Activated B cell treated with CpG ODN at 0.5 μM for 24 hours (primary cell): ENCODE results near the gene SP3. TPM values are rescaled to one million over a fixed set of nuclear protein-coding genes. Genes with fewer than 3 reads are reported as not detected.

Source experiments
- ATAC-seq: fragments of 200-7000 bp; cut with Tn5 transposase; one replicate; pipeline ENCODE4 v1.10.0; 2021; ENCODE audit warnings: low read depth, mild to moderate bottlenecking, moderate library complexity
- CTCF ChIA-PET: fragments of 350-600 bp; sonication (Branson Sonifier 250); formaldehyde crosslinking; loops from one replicate; lab custom pipeline; 2021; ENCODE audit warnings: antibody characterized with exemption; lab: Charles Lee
- POLR2A ChIA-PET: fragments of 350-600 bp; sonication (Branson Sonifier 250); formaldehyde crosslinking; loops from one replicate; lab custom pipeline; 2021; ENCODE audit warnings: antibody characterized with exemption; lab: Charles Lee
- DNase-seq: peaks from one replicate; pipeline ENCODE4 v3.0.0; 2022
- H3K27ac Mint-ChIP-seq: one replicate; pipeline ENCODE4 v1.8.0; 2020; ENCODE audit warnings: mixed read lengths
- H3K27me3 Mint-ChIP-seq: one replicate; pipeline ENCODE4 v1.8.0; 2021; ENCODE audit warnings: mixed read lengths
- H3K36me3 Mint-ChIP-seq: one replicate; pipeline ENCODE4 v1.8.0; 2021; ENCODE audit warnings: low read depth, mixed read lengths
- H3K4me1 Mint-ChIP-seq: one replicate; pipeline ENCODE4 v1.8.0; 2021; ENCODE audit warnings: mixed read lengths
- H3K4me3 Mint-ChIP-seq: one replicate; pipeline ENCODE4 v1.8.0; 2020; ENCODE audit warnings: mild to moderate bottlenecking, mixed read lengths
- H3K9me3 Mint-ChIP-seq: one replicate; pipeline ENCODE4 v1.8.0; 2020; ENCODE audit warnings: mixed read lengths
- intact Hi-C: fragments of 100-400 bp; cut with micrococcal nuclease; formaldehyde crosslinking; loops from one replicate; pipeline ENCODE4 v1.15.1; 2024
- total RNA-seq: library from RNA; stranded (reverse); gene quantifications from 2 replicates; pipeline ENCODE4 v1.2.3, GENCODE V29; 2022
- TF ChIP-seq, protein P1 (sequence below): fragments of 200-600 bp; IDR thresholded peaks from one replicate; pipeline ENCODE4 v1.8.0; 2022; ENCODE audit warnings: antibody characterized with exemption, mild to moderate bottlenecking

SP3 gene
- total RNA-seq, 1 donor from 2014 or later = 139 TPM

DNA sequence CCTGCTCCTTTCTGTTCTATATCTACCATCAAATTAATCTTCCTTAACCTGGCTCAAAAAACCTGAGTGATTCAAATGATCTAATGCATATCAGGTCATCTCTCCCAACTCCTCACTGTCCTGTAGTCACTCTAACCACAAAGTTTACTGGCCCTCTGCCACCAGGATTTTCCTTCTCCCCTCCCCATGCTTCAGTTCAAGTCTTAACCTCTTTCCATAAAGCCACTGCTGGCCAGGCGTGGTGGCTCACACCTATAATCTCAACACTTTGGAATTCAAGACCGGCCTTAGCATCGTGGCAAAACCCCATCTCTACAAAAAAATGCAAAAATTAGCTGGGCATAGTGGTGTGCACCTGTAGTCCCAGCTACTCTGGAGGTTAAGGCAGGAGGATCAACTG is 7.5 kb upstream of the SP3 start:
- ChIA-PET POLR2A (no interaction called here), CTCF (no interaction called here)
- Mint-ChIP-seq H3K36me3 (no peaks in the 10 kb centered on the region), H3K27me3 (no peaks in the 10 kb centered on the region), H3K9me3 (no peaks in the 10 kb centered on the region), H3K4me3 (no peak overlapping the region), H3K27ac (no peak overlapping the region), H3K4me1 (peaks cover 5% of the 10 kb centered on the region)
- DNase-seq (no peak), ATAC-seq (no peak)
- intact Hi-C loops = no loop called here
- TF ChIP-seq, protein P1, sequence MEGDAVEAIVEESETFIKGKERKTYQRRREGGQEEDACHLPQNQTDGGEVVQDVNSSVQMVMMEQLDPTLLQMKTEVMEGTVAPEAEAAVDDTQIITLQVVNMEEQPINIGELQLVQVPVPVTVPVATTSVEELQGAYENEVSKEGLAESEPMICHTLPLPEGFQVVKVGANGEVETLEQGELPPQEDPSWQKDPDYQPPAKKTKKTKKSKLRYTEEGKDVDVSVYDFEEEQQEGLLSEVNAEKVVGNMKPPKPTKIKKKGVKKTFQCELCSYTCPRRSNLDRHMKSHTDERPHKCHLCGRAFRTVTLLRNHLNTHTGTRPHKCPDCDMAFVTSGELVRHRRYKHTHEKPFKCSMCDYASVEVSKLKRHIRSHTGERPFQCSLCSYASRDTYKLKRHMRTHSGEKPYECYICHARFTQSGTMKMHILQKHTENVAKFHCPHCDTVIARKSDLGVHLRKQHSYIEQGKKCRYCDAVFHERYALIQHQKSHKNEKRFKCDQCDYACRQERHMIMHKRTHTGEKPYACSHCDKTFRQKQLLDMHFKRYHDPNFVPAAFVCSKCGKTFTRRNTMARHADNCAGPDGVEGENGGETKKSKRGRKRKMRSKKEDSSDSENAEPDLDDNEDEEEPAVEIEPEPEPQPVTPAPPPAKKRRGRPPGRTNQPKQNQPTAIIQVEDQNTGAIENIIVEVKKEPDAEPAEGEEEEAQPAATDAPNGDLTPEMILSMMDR = no peak

DNA sequence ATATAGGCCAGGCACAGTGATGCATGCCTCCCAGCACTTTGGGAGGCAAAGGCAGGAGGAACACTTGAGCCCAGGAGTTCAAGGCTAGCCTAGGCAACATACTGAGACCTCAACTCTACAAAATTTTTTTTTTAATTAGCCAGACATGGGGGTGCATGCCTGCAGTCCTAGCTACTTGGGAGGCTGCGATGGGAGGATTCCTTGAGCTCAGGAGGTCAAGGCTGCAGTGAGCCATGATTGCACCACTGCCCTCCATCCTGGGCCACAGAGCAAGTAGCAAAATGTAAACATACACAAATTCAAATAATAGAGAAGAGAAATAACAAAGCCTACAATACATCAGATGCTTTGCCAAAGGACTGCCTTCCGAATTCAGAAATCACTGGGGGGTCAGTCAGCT is 7.0 kb upstream of the SP3 start:
- H3K27ac Mint-ChIP-seq = no peak overlapping the region
- intact Hi-C loops = no loop called here
- ChIA-PET CTCF (no interaction called here), POLR2A (no interaction called here)
- H3K4me3 Mint-ChIP-seq = no peak overlapping the region
- no peak for ATAC-seq
- H3K27me3 Mint-ChIP-seq = no peaks in the 10 kb centered on the region
- no peak for DNase-seq
- no peaks in the 10 kb centered on the region for H3K9me3 Mint-ChIP-seq
- H3K4me1 Mint-ChIP-seq = peaks cover 5% of the 10 kb centered on the region
- TF ChIP-seq, protein P1 = no peak
- no peaks in the 10 kb centered on the region for H3K36me3 Mint-ChIP-seq

DNA sequence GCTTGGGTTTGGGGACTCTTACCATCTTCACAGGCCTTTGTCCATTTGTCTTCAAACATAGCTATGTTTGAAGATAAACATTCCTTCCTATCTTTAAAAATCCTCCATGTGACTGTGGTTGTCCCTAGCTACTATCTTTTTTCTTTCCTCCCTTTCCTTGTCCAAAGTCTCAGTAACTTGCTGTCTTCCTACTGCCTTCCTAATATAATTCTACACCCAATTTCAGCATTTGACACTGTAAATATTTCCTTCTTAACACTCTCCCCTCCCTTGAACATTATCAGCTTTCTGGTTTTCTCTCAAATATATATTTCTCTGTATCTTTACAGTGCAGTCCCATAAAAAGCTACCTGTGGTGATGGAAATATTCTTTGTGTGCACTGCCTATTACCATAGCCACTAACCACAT is 5.3 kb upstream of the SP3 start:
- POLR2A ChIA-PET = interaction anchor here (1.6 kb wide), 1 partner anchor 14 kb away, joined by 3 read pairs; no protein-coding TSS in a partner anchor

DNA sequence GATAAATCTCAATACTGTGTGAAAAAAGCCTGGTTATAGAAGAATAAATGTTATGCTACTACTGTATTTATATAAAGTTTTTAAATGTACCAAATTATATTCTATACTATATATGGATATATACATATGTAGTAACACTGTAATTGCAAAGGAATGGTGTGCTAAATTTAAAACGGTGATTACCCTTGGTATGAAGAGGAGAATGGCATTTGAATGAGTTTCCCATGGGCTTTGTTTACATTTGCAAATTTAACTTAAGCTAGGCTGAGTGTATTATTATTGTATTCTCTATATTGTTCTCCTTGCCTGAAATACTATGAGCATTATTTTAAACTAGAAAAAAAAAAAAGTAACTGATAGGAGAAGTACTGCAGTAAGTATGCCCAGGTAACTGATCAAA is 4.7 kb upstream of the SP3 start:
- Mint-ChIP-seq H3K27ac (no peak overlapping the region), H3K36me3 (peaks cover 6% of the 10 kb centered on the region), H3K9me3 (no peaks in the 10 kb centered on the region), H3K27me3 (no peaks in the 10 kb centered on the region), H3K4me1 (peaks cover 19% of the 10 kb centered on the region), H3K4me3 (no peak overlapping the region)
- POLR2A ChIA-PET = interaction anchor here (1.4 to 1.6 kb wide), 2 partner anchors 15 to 22 kb away, joined by 3 to 4 read pairs; no protein-coding TSS in a partner anchor
- TF ChIP-seq, protein P1 = no peak
- ATAC-seq (no peak), DNase-seq (no peak)
- intact Hi-C loops = loop anchor here (5.0 kb wide), 1 partner anchor 1197 kb away; the partner anchor contains the start of gene ATF2
- CTCF ChIA-PET = no interaction called here

More for the DNA sequence above, 5.3 kb upstream of the SP3 start:
- H3K4me1 Mint-ChIP-seq = peaks cover 19% of the 10 kb centered on the region
- no peaks in the 10 kb centered on the region for H3K27me3 Mint-ChIP-seq
- H3K36me3 Mint-ChIP-seq = peaks cover 4% of the 10 kb centered on the region
- H3K9me3 Mint-ChIP-seq = no peaks in the 10 kb centered on the region
- DNase-seq = no peak
- CTCF ChIA-PET = no interaction called here
- no peak overlapping the region for H3K27ac Mint-ChIP-seq
- TF ChIP-seq, protein P1 = no peak
- ATAC-seq = no peak
- no peak overlapping the region for H3K4me3 Mint-ChIP-seq
- intact Hi-C loops = no loop called here

DNA sequence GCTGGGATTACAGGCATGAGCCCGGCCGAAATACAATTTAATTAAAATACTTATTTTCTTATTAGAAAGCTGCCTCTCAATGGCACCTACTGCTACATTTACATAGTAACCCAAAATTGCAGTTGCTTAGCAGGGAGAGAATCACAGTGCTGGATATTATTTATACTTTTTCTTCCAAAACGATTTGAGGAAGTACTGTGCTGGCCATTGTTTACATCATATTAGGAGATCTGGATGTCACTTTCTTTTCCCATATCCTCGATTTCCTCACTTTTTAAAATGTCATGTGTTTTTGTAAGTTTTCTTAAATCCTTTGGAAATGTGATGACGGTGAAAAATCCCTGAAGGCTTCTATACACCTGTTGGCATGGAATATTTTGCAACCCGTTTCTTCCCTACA is 3.4 kb upstream of the SP3 start:
- TF ChIP-seq, protein P1 = no peak
- Mint-ChIP-seq H3K36me3 (peaks cover 8% of the 10 kb centered on the region), H3K4me3 (no peak overlapping the region), H3K27me3 (no peaks in the 10 kb centered on the region), H3K27ac (no peak overlapping the region), H3K4me1 (peaks cover 19% of the 10 kb centered on the region), H3K9me3 (no peaks in the 10 kb centered on the region)
- ATAC-seq (no peak), DNase-seq (no peak)
- ChIA-PET POLR2A (interaction anchor here (1.4 kb wide), 1 partner anchor 23 kb away, joined by 4 read pairs; no protein-coding TSS in a partner anchor), CTCF (no interaction called here)
- intact Hi-C loops = loop anchor here (5.0 kb wide), 1 partner anchor 1199 kb away; the partner anchor contains the start of gene ATF2
